Mammary epithelial cell (primary cell): ENCODE measurements around the gene NKD1.

Experiments used
- EZH2 ChIP-seq: IDR thresholded peaks from 2 replicates; pipeline ENCODE4 v1.6.1; 2012; ENCODE audit warnings: low read length, inconsistent platforms, borderline replicate concordance
- TF ChIP-seq, protein P1 (sequence below), 2 donors: IDR thresholded peaks in 1 of 2; conservative IDR thresholded peaks in 1 of 2; 2 replicates each; pipeline ENCODE4 v1.5.1; 2011 to 2012; ENCODE audit warnings: inconsistent platforms in 2 of 2, low read length in 2 of 2, mild to moderate bottlenecking in 2 of 2, control low read depth in 1 of 2, low read depth in 1 of 2; ENCODE audit not compliant: insufficient read depth in 1 of 2; ENCODE audit errors: extremely low read depth in 1 of 2

DNA sequence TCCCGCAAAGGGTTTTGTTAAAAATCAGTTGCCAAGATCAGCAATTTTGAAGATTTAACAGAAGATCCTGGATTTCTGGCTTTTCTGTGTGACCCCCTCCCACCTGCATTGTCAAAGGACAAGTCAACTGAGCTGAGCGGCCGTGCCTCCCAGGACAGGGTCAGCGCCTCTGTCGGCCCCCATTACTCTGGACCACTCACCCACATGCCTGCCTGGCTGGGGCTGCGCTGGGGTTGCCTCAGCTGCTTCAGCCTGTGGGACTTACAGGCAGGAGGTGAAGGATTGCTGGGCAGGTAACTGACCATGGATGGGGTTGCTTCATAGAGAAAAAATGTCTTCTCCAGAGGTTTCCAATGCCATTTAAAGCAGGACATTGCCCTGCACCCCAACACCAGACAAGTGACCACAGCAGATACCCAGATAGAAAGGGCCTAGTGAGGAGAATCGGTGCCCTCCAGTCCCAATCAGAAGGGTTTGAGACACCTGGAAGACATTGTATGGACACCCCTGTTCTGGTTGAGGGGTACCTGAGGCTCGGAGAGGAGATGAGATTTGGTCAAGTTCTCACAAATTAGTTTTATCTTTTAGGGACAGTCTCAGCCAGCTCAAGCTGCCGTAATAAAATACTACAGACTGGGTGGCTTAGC, 80.1 kb downstream of the NKD1 start:
- TF ChIP-seq, protein P1, sequence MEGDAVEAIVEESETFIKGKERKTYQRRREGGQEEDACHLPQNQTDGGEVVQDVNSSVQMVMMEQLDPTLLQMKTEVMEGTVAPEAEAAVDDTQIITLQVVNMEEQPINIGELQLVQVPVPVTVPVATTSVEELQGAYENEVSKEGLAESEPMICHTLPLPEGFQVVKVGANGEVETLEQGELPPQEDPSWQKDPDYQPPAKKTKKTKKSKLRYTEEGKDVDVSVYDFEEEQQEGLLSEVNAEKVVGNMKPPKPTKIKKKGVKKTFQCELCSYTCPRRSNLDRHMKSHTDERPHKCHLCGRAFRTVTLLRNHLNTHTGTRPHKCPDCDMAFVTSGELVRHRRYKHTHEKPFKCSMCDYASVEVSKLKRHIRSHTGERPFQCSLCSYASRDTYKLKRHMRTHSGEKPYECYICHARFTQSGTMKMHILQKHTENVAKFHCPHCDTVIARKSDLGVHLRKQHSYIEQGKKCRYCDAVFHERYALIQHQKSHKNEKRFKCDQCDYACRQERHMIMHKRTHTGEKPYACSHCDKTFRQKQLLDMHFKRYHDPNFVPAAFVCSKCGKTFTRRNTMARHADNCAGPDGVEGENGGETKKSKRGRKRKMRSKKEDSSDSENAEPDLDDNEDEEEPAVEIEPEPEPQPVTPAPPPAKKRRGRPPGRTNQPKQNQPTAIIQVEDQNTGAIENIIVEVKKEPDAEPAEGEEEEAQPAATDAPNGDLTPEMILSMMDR (conservative IDR thresholded peaks at IDR 0.05 in 1 of 2, IDR thresholded peaks at IDR 0.05 in 1 of 2; ENCODE audit: extremely low read depth in 1 of 2, insufficient read depth in 1 of 2, low read depth in 1 of 2, low read length in 2 of 2), result no peak
- TF ChIP-seq EZH2, result no peak
